H1 (cell line): Measurements from ENCODE around the gene SLC4A7. TPM values are rescaled to one million over a fixed set of nuclear protein-coding genes. Genes with fewer than 3 reads are reported as not detected.

Experiments used
- CTCF ChIA-PET: fragments of 300-600 bp; sonication (Branson Sonifier 250); formaldehyde crosslinking; loops from one replicate; lab custom pipeline; 2021; ENCODE audit not compliant: partially characterized antibody; lab: Charles Lee
- POLR2A ChIA-PET: fragments of 300-600 bp; sonication (Branson Sonifier 250); formaldehyde crosslinking; loops from one replicate; lab custom pipeline; 2021; ENCODE audit warnings: inconsistent platforms; ENCODE audit not compliant: partially characterized antibody; lab: Charles Lee
- DNase-seq, 2 experiments: peaks; one replicate each; pipeline versions ENCODE4 v3.0.0 to v3.0.0-alpha.2; 2010 to 2022; ENCODE audit warnings: low spot score in 2 of 2, low read depth in 1 of 2, mixed read lengths in 1 of 2
- FAIRE-seq: peaks from 2 replicates; lab custom pipeline; 2011; peaks lifted over from hg19 to GRCh38; lab: Jason Lieb, UNC
- H2AFZ ChIP-seq: 2 replicates; pipeline ENCODE4 v1.8.1; 2012; ENCODE audit warnings: low read length, inconsistent platforms
- H2AK5ac ChIP-seq: 2 replicates; pipeline ENCODE4 v1.6.1; 2013; ENCODE audit warnings: low read depth, low read length
- H2BK120ac ChIP-seq: replicated peaks from 2 replicates; pipeline ENCODE3; 2013; ENCODE audit warnings: low read depth, low read length, inconsistent platforms
- H2BK12ac ChIP-seq: 2 replicates; pipeline ENCODE4 v1.6.1; 2013; ENCODE audit warnings: low read depth, low read length
- H2BK15ac ChIP-seq: 2 replicates; pipeline ENCODE4 v1.6.1; 2013; ENCODE audit warnings: low read length
- H2BK20ac ChIP-seq: 2 replicates; pipeline ENCODE4 v1.6.1; 2013; ENCODE audit warnings: low read length
- H2BK5ac ChIP-seq: 2 replicates; pipeline ENCODE4 v1.6.1; 2013; ENCODE audit warnings: low read depth, low read length
- H3K14ac ChIP-seq: 2 replicates; pipeline ENCODE4 v1.6.1; 2013; ENCODE audit warnings: inconsistent platforms; ENCODE audit not compliant: insufficient read length
- H3K18ac ChIP-seq: 2 replicates; pipeline ENCODE4 v1.6.1; 2013; ENCODE audit warnings: low read length; ENCODE audit errors: extremely low read depth
- H3K23ac ChIP-seq: 2 replicates; pipeline ENCODE4 v1.6.1; 2013; ENCODE audit warnings: inconsistent platforms; ENCODE audit not compliant: insufficient read length
- H3K23me2 ChIP-seq: 2 replicates; pipeline ENCODE4 v1.6.1; 2013; ENCODE audit warnings: low read depth, low read length
- H3K27ac ChIP-seq: 2 replicates; pipeline ENCODE4 v1.6.1; 2011; ENCODE audit warnings: low read depth, low read length, inconsistent platforms
- H3K27me3 ChIP-seq, 4 experiments: replicated peaks in 1 of 4; 1 replicate in 1 of 4; 2 replicates in 3 of 4; pipeline versions ENCODE4 v1.6.1 to v1.8.1; 2011 to 2013; ENCODE audit warnings: low read length in 3 of 4, mild to moderate bottlenecking in 3 of 4, inconsistent platforms in 2 of 4, mixed read lengths in 2 of 4, moderate library complexity in 1 of 4; ENCODE audit not compliant: control insufficient read depth in 3 of 4, insufficient read depth in 3 of 4; ENCODE audit errors: extremely low read depth in 1 of 4
- H3K36me3 ChIP-seq, 4 experiments: 2 replicates each; pipeline versions ENCODE4 v1.6.1 to v1.8.1; 2011 to 2013; ENCODE audit warnings: mild to moderate bottlenecking in 4 of 4, low read length in 3 of 4, moderate library complexity in 2 of 4, control low read depth in 1 of 4, inconsistent platforms in 1 of 4; ENCODE audit not compliant: insufficient read depth in 4 of 4, control insufficient read depth in 2 of 4
- H3K4ac ChIP-seq: replicated peaks from 2 replicates; pipeline ENCODE3; 2013; ENCODE audit warnings: low read length, low read depth, mixed read lengths, inconsistent platforms; ENCODE audit not compliant: insufficient read length
- H3K4me1 ChIP-seq, 4 experiments: replicated peaks in 1 of 4; 1 replicate in 1 of 4; 2 replicates in 3 of 4; pipeline versions ENCODE4 v1.6.1 to v1.8.1; 2011 to 2013; ENCODE audit warnings: low read length in 3 of 4, inconsistent platforms in 2 of 4, mixed read lengths in 1 of 4; ENCODE audit not compliant: insufficient read depth in 4 of 4, control insufficient read depth in 3 of 4
- H3K4me2 ChIP-seq, 2 experiments: 2 replicates each; pipeline versions ENCODE4 v1.6.1 to v1.8.1; 2011 to 2013; ENCODE audit warnings: low read depth in 2 of 2, low read length in 2 of 2, control low read depth in 1 of 2, inconsistent platforms in 1 of 2, mild to moderate bottlenecking in 1 of 2; ENCODE audit not compliant: insufficient read depth in 1 of 2
- H3K4me3 ChIP-seq, 4 experiments: fragments of 200-600, 300-600 bp in 1 of 4; sonication (generic), shearing (Covaris generic), sonication (Bioruptor Twin) in 1 of 4; 2 replicates each; pipeline versions ENCODE4 v1.5.1 to v1.8.1; 2011 to 2016; ENCODE audit warnings: low read length in 4 of 4, low read depth in 3 of 4, control low read depth in 2 of 4, inconsistent platforms in 2 of 4, mild to moderate bottlenecking in 2 of 4, mixed read lengths in 1 of 4, moderate library complexity in 1 of 4; ENCODE audit not compliant: insufficient read depth in 2 of 4; ENCODE audit errors: extremely low read depth in 1 of 4
- H3K56ac ChIP-seq: replicated peaks from 2 replicates; pipeline ENCODE3; 2013; ENCODE audit warnings: low read depth, mild to moderate bottlenecking, mixed read lengths, low read length, inconsistent platforms; ENCODE audit not compliant: insufficient read length
- H3K79me1 ChIP-seq: 2 replicates; pipeline ENCODE4 v1.6.1; 2013; ENCODE audit warnings: low read depth, low read length, control low read depth
- H3K79me2 ChIP-seq, 2 experiments: 2 replicates each; pipeline versions ENCODE4 v1.6.1 to v1.8.1; 2012 to 2013; ENCODE audit warnings: low read length in 2 of 2, mild to moderate bottlenecking in 2 of 2, inconsistent platforms in 1 of 2; ENCODE audit not compliant: insufficient read depth in 2 of 2, control insufficient read depth in 1 of 2
- H3K9ac ChIP-seq, 4 experiments: replicated peaks in 1 of 4; 1 replicate in 1 of 4; 2 replicates in 3 of 4; pipeline versions ENCODE4 v1.6.1 to v1.8.1; 2011 to 2013; ENCODE audit warnings: low read depth in 3 of 4, low read length in 3 of 4, control low read depth in 2 of 4, mild to moderate bottlenecking in 2 of 4, moderate library complexity in 2 of 4, inconsistent platforms in 1 of 4; ENCODE audit errors: extremely low read depth in 1 of 4
- H3K9me3 ChIP-seq, 2 experiments: 2 replicates each; pipeline versions ENCODE4 v1.6.1 to v1.8.1; 2012 to 2013; ENCODE audit warnings: mild to moderate bottlenecking in 2 of 2, moderate library complexity in 2 of 2, control low read depth in 1 of 2, inconsistent platforms in 1 of 2, low read depth in 1 of 2, low read length in 1 of 2, mixed read lengths in 1 of 2; ENCODE audit not compliant: insufficient read depth in 2 of 2
- H4K20me1 ChIP-seq, 2 experiments: replicated peaks in 1 of 2; 2 replicates each; pipeline versions ENCODE3 to v1.8.1; 2011 to 2013; ENCODE audit warnings: inconsistent platforms in 2 of 2, low read length in 2 of 2, mild to moderate bottlenecking in 1 of 2; ENCODE audit not compliant: insufficient read depth in 2 of 2, control insufficient read depth in 1 of 2
- H4K5ac ChIP-seq: 2 replicates; pipeline ENCODE4 v1.6.1; 2013; ENCODE audit warnings: low read length, low read depth, mixed read lengths, inconsistent platforms; ENCODE audit not compliant: insufficient read length
- H4K8ac ChIP-seq: 2 replicates; pipeline ENCODE4 v1.8.0; 2013; ENCODE audit warnings: mild to moderate bottlenecking, moderate library complexity, low read length, inconsistent platforms; ENCODE audit not compliant: insufficient read depth; ENCODE audit errors: extremely low read depth
- H4K91ac ChIP-seq: replicated peaks from 2 replicates; pipeline ENCODE3; 2013; ENCODE audit warnings: low read length, mixed read lengths, inconsistent platforms; ENCODE audit not compliant: insufficient read length
- EGR1 ChIP-seq: IDR thresholded peaks from 2 replicates; pipeline ENCODE4 v1.6.1; 2011; ENCODE audit warnings: low read depth, low read length, borderline replicate concordance
- SP4 ChIP-seq: IDR thresholded peaks from 2 replicates; pipeline ENCODE4 v1.6.1; 2012; ENCODE audit warnings: low read length, inconsistent platforms
- WGBS, 2 experiments: shearing (Covaris generic) in 1 of 2; methylation state at CpG; one replicate each; pipeline versions ENCODE4 v1.1.6 to v1.1.7; 2013 to 2015; ENCODE audit warnings: low lambda C conversion rate in 2 of 2, mixed read lengths in 2 of 2, inconsistent platforms in 1 of 2, low coverage in 1 of 2, missing lambda C conversion rate in 1 of 2; ENCODE audit not compliant: insufficient replicate concordance in 2 of 2, insufficient coverage in 1 of 2, insufficient read length in 1 of 2; ENCODE audit errors: extremely low coverage in 1 of 2, missing lambda C conversion rate in 1 of 2; 5-methylcytosine and 5-hydroxymethylcytosine counted together
- polyA plus RNA-seq, 7 experiments: library from polyadenylated mRNA; depleted of rRNA in 3 of 7; stranded (reverse) in 5 of 7; unstranded in 2 of 7; fragments of >200 nt in 5 of 7; fragments of 200-250 nt in 2 of 7; gene quantifications; 1 replicate in 5 of 7; 2 replicates in 1 of 7; 4 replicates in 1 of 7; pipeline versions ENCODE4 v1.2.1 to v1.2.3, GENCODE V29; 2011 to 2013; ENCODE audit warnings: missing spikeins in 2 of 7, mixed read lengths in 2 of 7
- total RNA-seq: library from RNA; stranded (reverse); fragmentation: NEBNext Ultra II Directional; extraction: Animal tissue kit (Norgen Biotek cat#: 25700); gene quantifications from 2 replicates; pipeline ENCODE4 v1.2.1, GENCODE V29; 2021

Gene SLC4A7
- total and polyA plus RNA-seq, 2 of the 8 experiments (the other 6 are each of a cell fraction or from before 2014, with no cell fraction given), result 14.9 to 70.5 TPM

- Histone ChIP-seq H4K20me1 (peaks cover 0 to 3% of the 10 kb centered on the region in 2 experiments), H3K36me3 (peaks cover 0 to 42% (median 24%) of the 10 kb centered on the region in 4 experiments; a peak in 6 of 8 replicates), H2BK120ac (no peak overlapping the region), H3K79me2 (no peaks in the 10 kb centered on the region), H3K27me3 (no peaks in the 10 kb centered on the region), H3K9me3 (no peaks in the 10 kb centered on the region), H2BK12ac (no peak overlapping the region), H2BK5ac (no peak overlapping the region), H3K79me1 (no peaks in the 10 kb centered on the region), H3K14ac (no peak overlapping the region), H2AK5ac (no peak overlapping the region), H3K27ac (no peak overlapping the region), H4K8ac (no peak overlapping the region), H2BK20ac (no peak overlapping the region), H2AFZ (no peak overlapping the region), H3K4ac (no peak overlapping the region), H3K9ac (no peak overlapping the region), H4K5ac (no peak overlapping the region), H3K18ac (no peak overlapping the region), H4K91ac (no peak overlapping the region), H3K56ac (no peak overlapping the region), H3K4me2 (no peak overlapping the region), H3K23me2 (no peaks in the 10 kb centered on the region), H3K23ac (no peak overlapping the region), H2BK15ac (no peak overlapping the region), H3K4me3 (no peak overlapping the region), H3K4me1 (no peaks in the 10 kb centered on the region)
- POLR2A ChIA-PET, result interaction anchor here (1.5 kb wide), 1 partner anchor 11 kb away, joined by 4 read pairs; the partner anchor contains the start of gene NEK10
- 98% methylated on average over 3 of the region's 3 CpGs; no CpG with 5 or more reads in 1 of the 2 experiments for WGBS, 2 experiments
- CTCF ChIA-PET, result interaction anchor here (1.6 kb wide), 1 partner anchor 68 kb away, joined by 3 read pairs; no protein-coding TSS in a partner anchor
- DNase-seq (no peak), FAIRE-seq (no peak)
- TF ChIP-seq SP4 (no peak), EGR1 (no peak)
Observed at GRCh38 chr3:27380433-27381357, 103.5 kb downstream of the SLC4A7 start.
